Measurements from ENCODE around the gene SNIP1.

DNA sequence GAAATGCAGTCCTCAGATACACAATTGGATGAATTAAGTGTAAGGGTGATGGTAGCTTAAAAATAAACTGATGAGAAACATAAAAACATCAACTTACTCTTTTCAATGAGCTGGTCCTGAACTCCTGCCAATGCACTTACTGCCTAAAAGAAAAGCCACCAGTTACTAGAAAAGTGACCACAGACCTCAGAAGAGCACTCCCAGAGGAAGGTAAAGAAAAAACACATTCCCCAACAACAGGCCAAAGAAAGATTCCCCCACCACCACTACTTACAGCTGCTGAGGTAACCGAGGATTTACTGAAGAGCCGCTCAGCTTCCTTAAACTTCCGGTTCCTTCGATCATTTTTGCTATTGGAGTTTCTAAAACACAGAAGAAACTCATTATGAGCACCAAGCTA, 44.9 kb downstream of the SNIP1 start:
- TF ChIP-seq POLR2AphosphoS5 (IDR thresholded peaks at IDR 0.05) (no peak), CTCF (IDR thresholded peaks at IDR 0.05) (no peak)
